ENCODE results near the gene DAGLB.
"Not testable (repeated sequence)": the region's sequence is repeated elsewhere in the genome, so short reads cannot be mapped to it uniquely, and the experiment has no call there.

DAGLB gene

GRCh38 chr7:6481445-6481844 is 33.7 kb upstream of the DAGLB start:
- no peaks in the 10 kb centered on the region for H3K27me3 ChIP-seq (ENCODE audit: low read depth, low read length)
- H3K9me3 ChIP-seq (ENCODE audit: control insufficient read depth in 1 of 2, low read length in 2 of 2): no peaks in the 10 kb centered on the region
- no peak overlapping the region for H3K4me3 ChIP-seq (ENCODE audit: low read depth in 1 of 2, low read length in 2 of 2)
- H3K36me3 ChIP-seq (ENCODE audit: control insufficient read depth in 1 of 2, insufficient read depth in 2 of 2, low read length in 2 of 2): peaks cover 6 to 7% of the 10 kb centered on the region in 2 donors
- H3K4me1 ChIP-seq (ENCODE audit: control insufficient read depth in 1 of 2, insufficient read depth in 2 of 2, low read length in 2 of 2): peaks cover 14 to 43% of the 10 kb centered on the region in 2 donors
- H3K27ac ChIP-seq (ENCODE audit: low read length): no peak overlapping the region

- peak overlapping the region in 1 of 2 donors; percentile 16 for H3K4me3 ChIP-seq (ENCODE audit: low read depth in 1 of 2, low read length in 2 of 2)
Observed at GRCh38 chr7:6480323-6480660, 32.5 kb upstream of the DAGLB start.

GRCh38 chr7:6479067-6479466 is 31.3 kb upstream of the DAGLB start:
- H3K4me3 ChIP-seq (ENCODE audit: low read depth in 1 of 2, low read length in 2 of 2): no peak overlapping the region
- H3K9me3 ChIP-seq (ENCODE audit: control insufficient read depth in 1 of 2, low read length in 2 of 2): no peaks in the 10 kb centered on the region
- no peaks in the 10 kb centered on the region for H3K27me3 ChIP-seq (ENCODE audit: low read depth, low read length)
- no peak overlapping the region for H3K27ac ChIP-seq (ENCODE audit: low read length)
- peaks cover 7 to 8% of the 10 kb centered on the region in 2 donors for H3K36me3 ChIP-seq (ENCODE audit: control insufficient read depth in 1 of 2, insufficient read depth in 2 of 2, low read length in 2 of 2)
- peaks cover 14 to 37% of the 10 kb centered on the region in 2 donors for H3K4me1 ChIP-seq (ENCODE audit: control insufficient read depth in 1 of 2, insufficient read depth in 2 of 2, low read length in 2 of 2)

More at GRCh38 chr7:6480323-6480660, 32.5 kb upstream of the DAGLB start:
- Histone ChIP-seq H3K27ac (ENCODE audit: low read length) (no peak overlapping the region), H3K9me3 (ENCODE audit: control insufficient read depth in 1 of 2, low read length in 2 of 2) (no peaks in the 10 kb centered on the region), H3K4me1 (ENCODE audit: control insufficient read depth in 1 of 2, insufficient read depth in 2 of 2, low read length in 2 of 2) (peaks cover 14 to 43% of the 10 kb centered on the region in 2 donors), H3K36me3 (ENCODE audit: control insufficient read depth in 1 of 2, insufficient read depth in 2 of 2, low read length in 2 of 2) (peaks cover 6 to 7% of the 10 kb centered on the region in 2 donors), H3K27me3 (ENCODE audit: low read depth, low read length) (no peaks in the 10 kb centered on the region)

GRCh38 chr7:6478186-6478585 is 30.4 kb upstream of the DAGLB start:
- peaks cover 14 to 37% of the 10 kb centered on the region in 2 donors for H3K4me1 ChIP-seq (ENCODE audit: control insufficient read depth in 1 of 2, insufficient read depth in 2 of 2, low read length in 2 of 2)

GRCh38 chr7:6477318-6477660 is 29.5 kb upstream of the DAGLB start:
- Histone ChIP-seq H3K9me3 (ENCODE audit: control insufficient read depth in 1 of 2, low read length in 2 of 2) (no peaks in the 10 kb centered on the region), H3K4me3 (ENCODE audit: low read depth in 1 of 2, low read length in 2 of 2) (no peak overlapping the region), H3K4me1 (ENCODE audit: control insufficient read depth in 1 of 2, insufficient read depth in 2 of 2, low read length in 2 of 2) (peaks cover 14 to 30% of the 10 kb centered on the region in 2 donors), H3K27ac (ENCODE audit: low read length) (no peak overlapping the region), H3K36me3 (ENCODE audit: control insufficient read depth in 1 of 2, insufficient read depth in 2 of 2, low read length in 2 of 2) (peaks cover 12 to 15% of the 10 kb centered on the region in 2 donors), H3K27me3 (ENCODE audit: low read depth, low read length) (no peaks in the 10 kb centered on the region)

More at GRCh38 chr7:6478186-6478585, 30.4 kb upstream of the DAGLB start:
- Histone ChIP-seq H3K9me3 (ENCODE audit: control insufficient read depth in 1 of 2, low read length in 2 of 2) (no peaks in the 10 kb centered on the region), H3K4me3 (ENCODE audit: low read depth in 1 of 2, low read length in 2 of 2) (no peak overlapping the region), H3K36me3 (ENCODE audit: control insufficient read depth in 1 of 2, insufficient read depth in 2 of 2, low read length in 2 of 2) (peaks cover 8 to 11% of the 10 kb centered on the region in 2 donors), H3K27ac (ENCODE audit: low read length) (no peak overlapping the region), H3K27me3 (ENCODE audit: low read depth, low read length) (no peaks in the 10 kb centered on the region)

GRCh38 chr7:6476596-6477317 is 29.0 kb upstream of the DAGLB start:
- H3K27me3 ChIP-seq (ENCODE audit: low read depth, low read length): no peaks in the 10 kb centered on the region
- H3K36me3 ChIP-seq (ENCODE audit: control insufficient read depth in 1 of 2, insufficient read depth in 2 of 2, low read length in 2 of 2): peaks cover 17 to 18% of the 10 kb centered on the region in 2 donors
- H3K4me1 ChIP-seq (ENCODE audit: control insufficient read depth in 1 of 2, insufficient read depth in 2 of 2, low read length in 2 of 2): peaks cover 14 to 27% of the 10 kb centered on the region in 2 donors
- H3K27ac ChIP-seq (ENCODE audit: low read length): no peak overlapping the region
- no peak overlapping the region for H3K4me3 ChIP-seq (ENCODE audit: low read depth in 1 of 2, low read length in 2 of 2)
- H3K9me3 ChIP-seq (ENCODE audit: control insufficient read depth in 1 of 2, low read length in 2 of 2): no peaks in the 10 kb centered on the region

- no peak overlapping the region for H3K27ac ChIP-seq (ENCODE audit: low read length)
- no peaks in the 10 kb centered on the region for H3K27me3 ChIP-seq (ENCODE audit: low read depth, low read length)
- peaks cover 11 to 18% of the 10 kb centered on the region in 2 donors for H3K4me1 ChIP-seq (ENCODE audit: control insufficient read depth in 1 of 2, insufficient read depth in 2 of 2, low read length in 2 of 2)
Observed at GRCh38 chr7:6475433-6476186, 27.9 kb upstream of the DAGLB start.

GRCh38 chr7:6465862-6466261 is 18.1 kb upstream of the DAGLB start:
- Histone ChIP-seq H3K36me3 (ENCODE audit: control insufficient read depth in 1 of 2, insufficient read depth in 2 of 2, low read length in 2 of 2) (peaks cover 50 to 72% of the 10 kb centered on the region in 2 donors), H3K4me1 (ENCODE audit: control insufficient read depth in 1 of 2, insufficient read depth in 2 of 2, low read length in 2 of 2) (no peaks in the 10 kb centered on the region), H3K27me3 (ENCODE audit: low read depth, low read length) (no peaks in the 10 kb centered on the region), H3K4me3 (ENCODE audit: low read depth in 1 of 2, low read length in 2 of 2) (no peak overlapping the region), H3K9me3 (ENCODE audit: control insufficient read depth in 1 of 2, low read length in 2 of 2) (no peaks in the 10 kb centered on the region), H3K27ac (ENCODE audit: low read length) (no peak overlapping the region)

More at GRCh38 chr7:6475433-6476186, 27.9 kb upstream of the DAGLB start:
- no peak overlapping the region for H3K4me3 ChIP-seq (ENCODE audit: low read depth in 1 of 2, low read length in 2 of 2)
- no peaks in the 10 kb centered on the region for H3K9me3 ChIP-seq (ENCODE audit: control insufficient read depth in 1 of 2, low read length in 2 of 2)
- peaks cover 22% of the 10 kb centered on the region in 2 donors for H3K36me3 ChIP-seq (ENCODE audit: control insufficient read depth in 1 of 2, insufficient read depth in 2 of 2, low read length in 2 of 2)

GRCh38 chr7:6463609-6464008 is 15.9 kb upstream of the DAGLB start:
- H3K27me3 ChIP-seq (ENCODE audit: low read depth, low read length); H3K4me1 ChIP-seq (ENCODE audit: control insufficient read depth in 1 of 2, insufficient read depth in 2 of 2, low read length in 2 of 2); H3K9me3 ChIP-seq (ENCODE audit: control insufficient read depth in 1 of 2, low read length in 2 of 2); H3K27ac ChIP-seq (ENCODE audit: low read length); H3K4me3 ChIP-seq (ENCODE audit: low read depth in 1 of 2, low read length in 2 of 2): not testable (repeated sequence)
- H3K36me3 ChIP-seq (ENCODE audit: control insufficient read depth in 1 of 2, insufficient read depth in 2 of 2, low read length in 2 of 2): peaks cover 57 to 60% of the 10 kb centered on the region in 2 donors

- H3K27ac ChIP-seq (ENCODE audit: low read length): no peak overlapping the region
- no peaks in the 10 kb centered on the region for H3K4me1 ChIP-seq (ENCODE audit: control insufficient read depth in 1 of 2, insufficient read depth in 2 of 2, low read length in 2 of 2)
- H3K9me3 ChIP-seq (ENCODE audit: control insufficient read depth in 1 of 2, low read length in 2 of 2): no peaks in the 10 kb centered on the region
- H3K4me3 ChIP-seq (ENCODE audit: low read depth in 1 of 2, low read length in 2 of 2): no peak overlapping the region
- peaks cover 44 to 48% of the 10 kb centered on the region in 2 donors for H3K36me3 ChIP-seq (ENCODE audit: control insufficient read depth in 1 of 2, insufficient read depth in 2 of 2, low read length in 2 of 2)
- H3K27me3 ChIP-seq (ENCODE audit: low read depth, low read length): no peaks in the 10 kb centered on the region
Observed at GRCh38 chr7:6461946-6462550, 14.3 kb upstream of the DAGLB start.

- Histone ChIP-seq H3K9me3 (ENCODE audit: control insufficient read depth in 1 of 2, low read length in 2 of 2) (no peaks in the 10 kb centered on the region), H3K4me1 (ENCODE audit: control insufficient read depth in 1 of 2, insufficient read depth in 2 of 2, low read length in 2 of 2) (no peaks in the 10 kb centered on the region), H3K27ac (ENCODE audit: low read length) (no peak overlapping the region), H3K36me3 (ENCODE audit: control insufficient read depth in 1 of 2, insufficient read depth in 2 of 2, low read length in 2 of 2) (peaks cover 35 to 38% of the 10 kb centered on the region in 2 donors), H3K4me3 (ENCODE audit: low read depth in 1 of 2, low read length in 2 of 2) (no peak overlapping the region), H3K27me3 (ENCODE audit: low read depth, low read length) (no peaks in the 10 kb centered on the region)
Observed at GRCh38 chr7:6460990-6461584, 13.3 kb upstream of the DAGLB start.

All from muscle layer of duodenum (tissue), 2 donors.